K562 (cell line): ENCODE results near the gene TRIM44. TPM values are rescaled to one million over a fixed set of nuclear protein-coding genes. Genes with fewer than 3 reads are reported as not detected.

Experiments
- ATAC-seq: fragments of 200-7000 bp; cut with Tn5 transposase; 3 replicates; pipeline ENCODE4 v1.9.1; 2020; ENCODE audit warnings: moderate library complexity
- BruUV-seq: library from RNA; stranded (reverse); fragments of 400-500 nt; replicated peaks from 2 replicates; lab custom pipeline; 2021; lab: Mats Ljungman, UMichigan
- CTCF ChIA-PET: fragments of 300-600 bp; formaldehyde crosslinking; extraction: SDS; loops from one replicate; lab custom pipeline; 2021; ENCODE audit warnings: low intra/inter-chr PET ratio; lab: Yijun Ruan, JAX
- POLR2A ChIA-PET: fragments of 300-600, 350-650 bp; sonication (Branson Sonifier 250); formaldehyde crosslinking; extraction: SDS; loops from one replicate; lab custom pipeline; 2021; ENCODE audit warnings: antibody characterized with exemption, inconsistent platforms; lab: Yijun Ruan, JAX
- DNase-seq, 4 experiments: peaks; one replicate each; pipeline versions ENCODE4 v3.0.0 to v3.0.0-alpha.2; 2011 to 2018; ENCODE audit warnings: low spot score in 3 of 4, mixed read lengths in 3 of 4; ENCODE audit errors: extremely low read depth in 1 of 4
- FAIRE-seq: peaks from 2 replicates; lab custom pipeline; 2011; peaks lifted over from hg19 to GRCh38; lab: Jason Lieb, UNC
- H2AFZ ChIP-seq: 2 replicates; pipeline ENCODE4 v1.6.0; 2011; ENCODE audit warnings: low read depth, low read length, control low read depth, inconsistent platforms
- H3K27ac ChIP-seq: fragments of 200-600 bp; 3 replicates; pipeline ENCODE4 v1.8.0; 2011; ENCODE audit warnings: low read depth, mild to moderate bottlenecking, control low read depth, inconsistent platforms, low read length, moderate library complexity, mixed read lengths; ENCODE audit errors: extremely low read depth
- H3K27me3 ChIP-seq, 2 experiments: fragments of 300-600 bp in 1 of 2; 2 replicates in 1 of 2; 3 replicates in 1 of 2; pipeline versions ENCODE4 v1.6.0 to v1.8.0; 2011; ENCODE audit warnings: inconsistent platforms in 2 of 2, low read length in 2 of 2, mild to moderate bottlenecking in 1 of 2, mixed read lengths in 1 of 2, moderate library complexity in 1 of 2; ENCODE audit not compliant: control insufficient read depth in 2 of 2, insufficient read depth in 2 of 2
- H3K36me3 ChIP-seq: fragments of 300-600 bp; 3 replicates; pipeline ENCODE4 v1.8.0; 2011; ENCODE audit warnings: mild to moderate bottlenecking, low read length, inconsistent platforms; ENCODE audit not compliant: control insufficient read depth, insufficient read depth
- H3K4me1 ChIP-seq, 2 experiments: fragments of 200-600 bp in 1 of 2; replicated peaks in 1 of 2; 2 replicates in 1 of 2; 3 replicates in 1 of 2; pipeline versions ENCODE4 v1.5.1 to v1.8.0; 2011; ENCODE audit warnings: inconsistent platforms in 2 of 2, low read length in 2 of 2, mild to moderate bottlenecking in 1 of 2, mixed read lengths in 1 of 2, moderate library complexity in 1 of 2; ENCODE audit not compliant: control insufficient read depth in 2 of 2, insufficient read depth in 2 of 2
- H3K4me2 ChIP-seq: 2 replicates; pipeline ENCODE4 v1.6.1; 2011; ENCODE audit warnings: low read length, control low read depth, inconsistent platforms, mixed read lengths; ENCODE audit not compliant: insufficient read depth
- H3K4me3 ChIP-seq: fragments of 200-600 bp; sonication (generic), shearing (Covaris generic); 2 replicates; pipeline ENCODE4 v1.5.1; 2016; ENCODE audit warnings: control low read depth, inconsistent platforms
- H3K79me2 ChIP-seq: fragments of 200-600 bp; 3 replicates; pipeline ENCODE4 v1.8.0; 2011; ENCODE audit warnings: low read length, inconsistent platforms; ENCODE audit not compliant: control insufficient read depth, insufficient read depth
- H3K9ac ChIP-seq, 2 experiments: 2 replicates each; pipeline versions ENCODE4 v1.6.0 to v1.6.1; 2011; ENCODE audit warnings: low read depth in 2 of 2, low read length in 2 of 2, control low read depth in 1 of 2, inconsistent platforms in 1 of 2, mild to moderate bottlenecking in 1 of 2, mixed read lengths in 1 of 2; ENCODE audit not compliant: insufficient read depth in 1 of 2
- H3K9me1 ChIP-seq: one replicate; pipeline ENCODE4 v1.6.0; 2011; ENCODE audit warnings: inconsistent platforms, mild to moderate bottlenecking, low read length, moderate library complexity; ENCODE audit not compliant: control insufficient read depth, insufficient read depth
- H3K9me3 ChIP-seq: replicated peaks from 2 replicates; pipeline ENCODE4 v1.5.1; 2011; ENCODE audit warnings: low read depth, low read length, inconsistent platforms; ENCODE audit not compliant: control insufficient read depth, insufficient read depth
- H4K20me1 ChIP-seq: replicated peaks from 2 replicates; pipeline ENCODE4 v1.6.1; 2011; ENCODE audit warnings: low read length, inconsistent platforms, mixed read lengths; ENCODE audit not compliant: control insufficient read depth, insufficient read depth
- ARNT ChIP-seq, 2 experiments: fragments of 450-650 bp; IDR thresholded peaks; 2 replicates each; pipeline ENCODE4 v1.6.1; 2016; ENCODE audit warnings: mild to moderate bottlenecking in 1 of 2
- KDM5B ChIP-seq: fragments of 200-600 bp; sonication (generic); IDR thresholded peaks from 2 replicates; pipeline ENCODE4 v1.6.1; 2012; ENCODE audit warnings: low read depth, mild to moderate bottlenecking, moderate library complexity, low read length, control low read depth, inconsistent platforms; ENCODE audit not compliant: insufficient replicate concordance
- KLF1 ChIP-seq: fragments of 450-650 bp; IDR thresholded peaks from 2 replicates; pipeline ENCODE4 v1.6.1; 2016; ENCODE audit warnings: missing genetic modification characterization, missing compliant biosample characterization
- MAFG ChIP-seq: fragments of 450-650 bp; conservative IDR thresholded peaks from 2 replicates; pipeline ENCODE4 v1.6.1; 2016; ENCODE audit warnings: missing genetic modification characterization, missing compliant biosample characterization
- RBM17 ChIP-seq: fragments of 200-400 bp; formaldehyde crosslinking; IDR thresholded peaks from 2 replicates; pipeline ENCODE4 v1.6.1; 2017; ENCODE audit warnings: low read depth, mild to moderate bottlenecking, low read length, borderline replicate concordance
- SMAD1 ChIP-seq: fragments of 150-350 bp; IDR thresholded peaks from 2 replicates; pipeline ENCODE4 v1.6.1; 2014; ENCODE audit warnings: low read length, low read depth; ENCODE audit not compliant: partially characterized antibody
- ZNF764 ChIP-seq: fragments of 250-450 bp; sonication (Bioruptor Pico); IDR thresholded peaks from 2 replicates; pipeline ENCODE4 v1.4.0; 2020; ENCODE audit warnings: low read depth, mild to moderate bottlenecking, moderate library complexity
- ZNF766 ChIP-seq: fragments of 200-800 bp; sonication (Bioruptor generic); conservative IDR thresholded peaks from 2 replicates; pipeline ENCODE4 v1.6.1; 2016; ENCODE audit warnings: missing genetic modification characterization, missing compliant biosample characterization
- ZNF785 ChIP-seq: fragments of 250-450 bp; sonication (Bioruptor Pico); IDR thresholded peaks from 2 replicates; pipeline ENCODE4 v1.4.0; 2020; ENCODE audit warnings: mild to moderate bottlenecking
- WGBS: fragments of 100-300 bp; shearing (Covaris generic); methylation state at CpG from one replicate; pipeline ENCODE4 v1.1.6; 2016; ENCODE audit warnings: low coverage, mixed read lengths; ENCODE audit not compliant: insufficient coverage; ENCODE audit errors: missing lambda C conversion rate; 5-methylcytosine and 5-hydroxymethylcytosine counted together
- in situ Hi-C: fragments of 300-500 bp; cut with MboI; formaldehyde crosslinking; loops from 4 replicates; pipeline ENCODE4 v1.15.0; 2018; ENCODE audit warnings: inconsistent platforms, mixed read lengths
- intact Hi-C: fragments of 100-400 bp; cut with micrococcal nuclease; formaldehyde crosslinking; loops from 2 replicates; pipeline ENCODE4 v1.14.2; 2022
- polyA plus RNA-seq, 8 experiments: library from polyadenylated mRNA; depleted of rRNA in 4 of 8; stranded (reverse) in 5 of 8; unstranded in 3 of 8; fragments of >200 nt; fragmentation: Nextera tagmentation in 2 of 8; fragmentation: Illumina TruSeq in 1 of 8; extraction: Ambion mirVana in 2 of 8; extraction: Trizol in 1 of 8; gene quantifications; 2 replicates each; pipeline versions ENCODE4 v1.2.1 to v1.2.3, GENCODE V29; 2011 to 2014; ENCODE audit warnings: inconsistent platforms in 1 of 8, missing spikeins in 1 of 8
- total RNA-seq, 7 experiments: library from RNA; depleted of rRNA in 6 of 7; stranded (reverse); fragments of >200 nt in 6 of 7; fragmentation: Illumina TruSeq in 2 of 7; extraction: Trizol in 2 of 7; gene quantifications; 2 replicates each; pipeline versions ENCODE4 v1.2.1 to v1.2.3, GENCODE V29; 2011 to 2021; ENCODE audit warnings: low replicate concordance in 1 of 7
- TF ChIP-seq, protein P1 (sequence below): fragments of 250-450 bp; sonication (Bioruptor Pico); IDR thresholded peaks from 2 replicates; pipeline ENCODE4 v1.4.0; 2020; ENCODE audit warnings: borderline replicate concordance
- TF ChIP-seq, protein P2 (sequence below), 2 experiments: IDR thresholded peaks; 2 replicates each; pipeline ENCODE4 v1.6.1; 2011; ENCODE audit warnings: borderline replicate concordance in 1 of 2, control low read depth in 1 of 2, low read depth in 1 of 2, low read length in 1 of 2, mild to moderate bottlenecking in 1 of 2, mixed read lengths in 1 of 2, moderate library complexity in 1 of 2; ENCODE audit not compliant: insufficient read depth in 1 of 2, insufficient read length in 1 of 2, poor library complexity in 1 of 2, severe bottlenecking in 1 of 2; ENCODE audit errors: extremely low read depth in 1 of 2
- TF ChIP-seq, protein P3 (sequence below), 3 experiments: IDR thresholded peaks in 2 of 3; conservative IDR thresholded peaks in 1 of 3; 2 replicates each; pipeline ENCODE4 v1.5.1; 2011 to 2012; ENCODE audit warnings: low read length in 3 of 3, mild to moderate bottlenecking in 3 of 3, control low read depth in 2 of 3, improper control_type of control experiment in 1 of 3, inconsistent platforms in 1 of 3, low read depth in 1 of 3, mixed read lengths in 1 of 3, moderate library complexity in 1 of 3; ENCODE audit not compliant: insufficient read depth in 2 of 3

TRIM44 gene
- total and polyA plus RNA-seq, 9 of the 15 experiments (the other 6 are each of a cell fraction or from before 2014, with no cell fraction given), result 8.3 to 105 (median 37.2) TPM

DNA sequence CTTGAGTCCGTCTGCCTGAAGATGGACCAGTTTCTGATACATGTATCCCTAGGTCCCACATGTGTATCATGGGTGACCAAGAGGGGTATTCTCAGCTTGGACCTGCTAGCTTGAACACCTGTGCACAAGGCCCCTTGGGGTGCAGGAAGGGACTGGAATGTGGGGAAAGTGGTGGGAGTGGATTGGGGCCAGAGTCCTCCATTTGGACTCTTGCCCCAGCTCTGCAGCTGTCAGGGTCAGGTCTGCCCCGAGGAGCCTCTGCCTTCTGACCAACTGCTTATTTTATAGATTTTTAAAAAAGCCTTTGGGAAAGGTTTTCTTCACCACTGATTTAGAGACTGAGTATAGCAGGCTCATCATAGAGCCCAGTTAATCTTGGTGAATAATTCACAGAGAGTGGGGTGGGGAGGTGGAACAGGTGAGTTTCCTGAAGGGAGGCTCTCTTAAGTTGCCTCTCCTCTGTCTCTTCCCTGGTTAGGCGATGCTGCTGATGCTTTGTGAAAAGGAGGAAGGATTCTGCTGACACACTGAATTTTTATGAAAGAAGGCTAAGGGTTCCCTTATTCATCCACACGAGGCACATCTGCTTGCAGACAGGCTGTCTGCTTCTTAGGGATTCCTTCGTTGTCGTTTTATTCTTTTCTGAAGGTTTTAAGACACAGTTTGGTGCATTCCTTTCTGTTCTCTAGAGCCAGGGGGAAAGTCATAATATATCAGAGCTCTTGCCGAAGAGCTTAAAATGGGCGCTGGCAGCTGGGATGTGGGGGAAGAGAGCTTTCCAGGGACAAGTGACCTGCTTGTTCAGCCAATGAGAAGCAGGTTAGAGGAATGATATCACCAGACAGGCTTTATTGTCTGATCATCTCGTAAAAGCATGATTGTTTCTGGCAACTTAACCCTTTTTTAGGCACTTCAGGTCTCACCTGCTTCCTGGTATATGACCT lies 19.9 kb downstream of the TRIM44 start (continued):
- peak; percentile 69 for TF ChIP-seq MAFG (tag)
- TF ChIP-seq KLF1 (tag), result no peak

DNA sequence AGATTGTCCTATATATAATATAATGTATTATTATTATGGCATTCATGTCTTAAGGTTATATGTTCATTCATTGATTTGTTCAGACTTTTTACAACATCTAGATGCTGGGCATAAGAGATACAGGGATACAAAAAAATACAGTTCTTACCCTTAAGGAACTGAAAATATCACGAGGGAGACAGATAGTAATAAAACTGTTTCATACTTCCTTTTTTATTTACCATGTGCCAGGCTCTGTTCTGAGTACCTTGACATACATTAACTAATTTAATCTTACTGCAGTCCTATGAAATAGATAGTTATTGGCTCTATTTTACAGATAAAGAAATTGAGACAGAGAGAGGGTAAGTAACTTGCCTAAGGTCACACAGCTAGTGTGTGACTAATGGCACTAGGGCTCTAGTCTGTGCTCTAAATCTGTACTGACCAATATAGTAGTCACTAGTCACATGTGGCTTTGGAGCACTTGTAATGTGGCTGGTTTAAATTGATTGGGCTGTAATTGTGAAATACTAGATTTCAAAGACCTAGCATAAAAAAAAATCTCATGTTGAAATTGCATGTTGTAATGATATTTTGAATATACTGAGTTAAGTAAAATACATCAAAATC lies 21.3 kb downstream of the TRIM44 start:
- no peak overlapping the region for H3K4me2 ChIP-seq
- no peak for ATAC-seq
- no peak overlapping the region for H3K4me3 ChIP-seq
- peaks cover 4% of the 10 kb centered on the region; the same call in 1 of the 2 replicates for H4K20me1 ChIP-seq
- intact Hi-C loops (no loop called here), in situ Hi-C loops (no loop called here)
- no peak for FAIRE-seq
- no peak overlapping the region for H3K27ac ChIP-seq
- no peaks in the 10 kb centered on the region for H3K27me3 ChIP-seq
- H3K9ac ChIP-seq, result no peak overlapping the region
- H3K36me3 ChIP-seq, result peaks cover 35% of the 10 kb centered on the region
- no peak overlapping the region for H2AFZ ChIP-seq
- no peak for DNase-seq
- H3K9me3 ChIP-seq, result no peaks in the 10 kb centered on the region
- peaks cover 58% of the 10 kb centered on the region for H3K79me2 ChIP-seq
- ChIA-PET POLR2A (interaction anchor here (0.5 kb wide), 1 partner anchor 15 kb away, joined by 3 read pairs; no protein-coding TSS in a partner anchor), CTCF (no interaction called here)
- WGBS, result 79% methylated on average over 1 of the region's 1 CpG
- peaks cover 4% of the 10 kb centered on the region for H3K9me1 ChIP-seq
- no TSS peak for BruUV-seq
- peaks cover 0 to 9% of the 10 kb centered on the region in 2 experiments; a peak in 3 of 5 replicates for H3K4me1 ChIP-seq
- TF ChIP-seq SMAD1 (no peak), RBM17 (no peak), ZNF766 (CRISPR knock-in tag) (no peak), ARNT (IDR thresholded peaks at IDR 0.05) (no peak), ZNF764 (CRISPR knock-in tag) (no peak), KDM5B (no peak), ZNF785 (no peak)
- TF ChIP-seq, protein P1, sequence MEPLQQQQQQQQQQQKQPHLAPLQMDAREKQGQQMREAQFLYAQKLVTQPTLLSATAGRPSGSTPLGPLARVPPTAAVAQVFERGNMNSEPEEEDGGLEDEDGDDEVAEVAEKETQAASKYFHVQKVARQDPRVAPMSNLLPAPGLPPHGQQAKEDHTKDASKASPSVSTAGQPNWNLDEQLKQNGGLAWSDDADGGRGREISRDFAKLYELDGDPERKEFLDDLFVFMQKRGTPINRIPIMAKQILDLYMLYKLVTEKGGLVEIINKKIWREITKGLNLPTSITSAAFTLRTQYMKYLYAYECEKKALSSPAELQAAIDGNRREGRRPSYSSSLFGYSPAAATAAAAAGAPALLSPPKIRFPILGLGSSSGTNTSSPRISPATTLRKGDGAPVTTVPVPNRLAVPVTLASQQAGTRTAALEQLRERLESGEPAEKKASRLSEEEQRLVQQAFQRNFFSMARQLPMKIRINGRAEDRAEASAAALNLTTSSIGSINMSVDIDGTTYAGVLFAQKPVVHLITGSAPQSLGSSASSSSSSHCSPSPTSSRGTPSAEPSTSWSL (CRISPR knock-in tag), result no peak
- TF ChIP-seq, protein P2, sequence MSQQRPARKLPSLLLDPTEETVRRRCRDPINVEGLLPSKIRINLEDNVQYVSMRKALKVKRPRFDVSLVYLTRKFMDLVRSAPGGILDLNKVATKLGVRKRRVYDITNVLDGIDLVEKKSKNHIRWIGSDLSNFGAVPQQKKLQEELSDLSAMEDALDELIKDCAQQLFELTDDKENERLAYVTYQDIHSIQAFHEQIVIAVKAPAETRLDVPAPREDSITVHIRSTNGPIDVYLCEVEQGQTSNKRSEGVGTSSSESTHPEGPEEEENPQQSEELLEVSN (IDR thresholded peaks at IDR 0.05; ENCODE audit: borderline replicate concordance in 1 of 2, extremely low read depth in 1 of 2, insufficient read depth in 1 of 2, insufficient read length in 1 of 2, low read depth in 1 of 2, low read length in 1 of 2, poor library complexity in 1 of 2, severe bottlenecking in 1 of 2), result no peak
- TF ChIP-seq, protein P3, sequence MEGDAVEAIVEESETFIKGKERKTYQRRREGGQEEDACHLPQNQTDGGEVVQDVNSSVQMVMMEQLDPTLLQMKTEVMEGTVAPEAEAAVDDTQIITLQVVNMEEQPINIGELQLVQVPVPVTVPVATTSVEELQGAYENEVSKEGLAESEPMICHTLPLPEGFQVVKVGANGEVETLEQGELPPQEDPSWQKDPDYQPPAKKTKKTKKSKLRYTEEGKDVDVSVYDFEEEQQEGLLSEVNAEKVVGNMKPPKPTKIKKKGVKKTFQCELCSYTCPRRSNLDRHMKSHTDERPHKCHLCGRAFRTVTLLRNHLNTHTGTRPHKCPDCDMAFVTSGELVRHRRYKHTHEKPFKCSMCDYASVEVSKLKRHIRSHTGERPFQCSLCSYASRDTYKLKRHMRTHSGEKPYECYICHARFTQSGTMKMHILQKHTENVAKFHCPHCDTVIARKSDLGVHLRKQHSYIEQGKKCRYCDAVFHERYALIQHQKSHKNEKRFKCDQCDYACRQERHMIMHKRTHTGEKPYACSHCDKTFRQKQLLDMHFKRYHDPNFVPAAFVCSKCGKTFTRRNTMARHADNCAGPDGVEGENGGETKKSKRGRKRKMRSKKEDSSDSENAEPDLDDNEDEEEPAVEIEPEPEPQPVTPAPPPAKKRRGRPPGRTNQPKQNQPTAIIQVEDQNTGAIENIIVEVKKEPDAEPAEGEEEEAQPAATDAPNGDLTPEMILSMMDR (IDR thresholded peaks at IDR 0.05 in 2 of 3, conservative IDR thresholded peaks at IDR 0.05 in 1 of 3; ENCODE audit: insufficient read depth in 2 of 3, low read depth in 1 of 3, low read length in 3 of 3), result no peak
